Keratinocyte (primary cell): ENCODE data around the gene LYSMD2. TPM values are rescaled to one million over a fixed set of nuclear protein-coding genes. Genes with fewer than 3 reads are reported as not detected.

Experiments used
- DNase-seq: peaks from one replicate; pipeline ENCODE4 v3.0.0-alpha.2; 2011; ENCODE audit warnings: low read depth, missing footprints, low spot score
- FAIRE-seq: peaks from 2 replicates; lab custom pipeline; 2011; peaks lifted over from hg19 to GRCh38; lab: Jason Lieb, UNC
- H2AFZ ChIP-seq: 2 replicates; pipeline ENCODE4 v1.6.0; 2012; ENCODE audit warnings: low read length, control low read depth, inconsistent platforms; ENCODE audit not compliant: control insufficient read depth
- H3K27ac ChIP-seq: 2 replicates; pipeline ENCODE4 v1.5.1; 2011; ENCODE audit warnings: low read length; ENCODE audit not compliant: control insufficient read depth, insufficient read depth
- H3K27me3 ChIP-seq: 3 replicates; pipeline ENCODE4 v1.6.0; 2011; ENCODE audit warnings: low read length; ENCODE audit not compliant: control insufficient read depth, insufficient read depth; ENCODE audit errors: extremely low read depth
- H3K36me3 ChIP-seq, 2 experiments: 2 replicates in 1 of 2; 3 replicates in 1 of 2; pipeline ENCODE4 v1.5.1; 2011; ENCODE audit warnings: low read length in 2 of 2, mild to moderate bottlenecking in 1 of 2; ENCODE audit not compliant: control insufficient read depth in 2 of 2, insufficient read depth in 2 of 2; ENCODE audit errors: extremely low read depth in 1 of 2
- H3K4me1 ChIP-seq: 3 replicates; pipeline ENCODE4 v1.5.1; 2011; ENCODE audit warnings: low read length; ENCODE audit not compliant: control insufficient read depth, insufficient read depth; ENCODE audit errors: extremely low read depth
- H3K4me2 ChIP-seq: 3 replicates; pipeline ENCODE4 v1.6.0; 2011; ENCODE audit warnings: low read depth, low read length; ENCODE audit not compliant: control insufficient read depth, insufficient read depth; ENCODE audit errors: extremely low read depth
- H3K4me3 ChIP-seq, 3 experiments: fragments of 200-600 bp in 1 of 3; sonication (generic) in 1 of 3; 2 replicates in 2 of 3; 3 replicates in 1 of 3; pipeline ENCODE4 v1.5.1; 2011 to 2016; ENCODE audit warnings: low read length in 3 of 3, mild to moderate bottlenecking in 3 of 3, control low read depth in 2 of 3, inconsistent platforms in 1 of 3, low read depth in 1 of 3, mixed read lengths in 1 of 3, mixed run types in 1 of 3, moderate library complexity in 1 of 3; ENCODE audit not compliant: control insufficient read depth in 2 of 3, insufficient read depth in 2 of 3; ENCODE audit errors: extremely low read depth in 1 of 3
- H3K79me2 ChIP-seq: 2 replicates; pipeline ENCODE4 v1.6.0; 2012; ENCODE audit warnings: low read length; ENCODE audit not compliant: control insufficient read depth, insufficient read depth
- H3K9ac ChIP-seq: 3 replicates; pipeline ENCODE4 v1.6.0; 2011; ENCODE audit warnings: low read length; ENCODE audit not compliant: control insufficient read depth, insufficient read depth; ENCODE audit errors: extremely low read depth
- H3K9me1 ChIP-seq: 3 replicates; pipeline ENCODE4 v1.6.0; 2011; ENCODE audit warnings: low read length; ENCODE audit not compliant: control insufficient read depth, insufficient read depth; ENCODE audit errors: extremely low read depth
- H3K9me3 ChIP-seq: 2 replicates; pipeline ENCODE4 v1.5.1; 2012; ENCODE audit warnings: low read depth, low read length; ENCODE audit not compliant: control insufficient read depth
- H4K20me1 ChIP-seq: 3 replicates; pipeline ENCODE4 v1.6.0; 2011; ENCODE audit warnings: low read length; ENCODE audit not compliant: control insufficient read depth, insufficient read depth; ENCODE audit errors: extremely low read depth
- EZH2 ChIP-seq: IDR thresholded peaks from one replicate; pipeline ENCODE4 v1.6.1; 2012; ENCODE audit warnings: inconsistent platforms, mild to moderate bottlenecking, low read length, moderate library complexity
- dilution Hi-C: fragments of 300-500 bp; cut with MboI; formaldehyde crosslinking; loops from one replicate; pipeline ENCODE4 v1.7.0; 2020; ENCODE audit warnings: low sequenced_read_pairs; ENCODE audit not compliant: extremely low pct_ligation_motif_present
- polyA plus RNA-seq, 5 experiments: library from polyadenylated mRNA; depleted of rRNA in 3 of 5; stranded (reverse) in 3 of 5; stranded (forward) in 1 of 5; unstranded in 1 of 5; fragments of >200 nt; gene quantifications; 1 replicate in 1 of 5; 2 replicates in 3 of 5; 3 replicates in 1 of 5; pipeline versions ENCODE4 v1.2.1 to v1.2.3, GENCODE V29; 2011 to 2012; ENCODE audit warnings: missing spikeins in 2 of 5, low read depth in 1 of 5, low replicate concordance in 1 of 5
- TF ChIP-seq, protein P1 (sequence below), 3 experiments: IDR thresholded peaks in 1 of 3; conservative IDR thresholded peaks in 1 of 3; optimal IDR thresholded peaks in 1 of 3; 2 replicates in 2 of 3; 3 replicates in 1 of 3; pipeline versions ENCODE3 to v1.5.1; 2011; ENCODE audit warnings: low read length in 3 of 3, mild to moderate bottlenecking in 3 of 3, moderate library complexity in 2 of 3, control low read depth in 1 of 3, inconsistent platforms in 1 of 3; ENCODE audit not compliant: insufficient read depth in 2 of 3; ENCODE audit errors: extremely low read depth in 1 of 3

The LYSMD2 gene
- polyA plus RNA-seq, 1 donor (not counting 4 experiments of a cell fraction or from before 2014, with no cell fraction given): 12.7 TPM

DNA sequence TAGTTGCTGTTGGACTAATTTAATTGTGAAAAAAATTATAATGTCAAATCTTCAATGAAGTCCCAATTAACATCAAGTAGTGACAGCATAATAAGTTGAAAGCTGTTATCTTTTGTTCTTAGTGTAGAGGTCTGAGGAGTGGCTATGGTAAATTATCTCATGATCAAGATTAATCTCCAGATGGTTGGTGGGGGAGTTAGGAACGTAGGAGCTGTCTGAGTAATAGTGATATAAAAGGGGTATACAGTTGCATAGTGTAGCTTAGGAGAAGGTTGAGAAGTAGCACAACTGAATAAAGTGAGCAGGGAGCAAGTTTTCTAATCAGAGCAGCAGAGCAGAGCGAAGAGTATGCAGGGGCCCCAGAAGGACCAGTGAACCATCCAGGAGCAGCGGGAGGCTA is 33.4 kb upstream of the LYSMD2 start:
- no peaks in the 10 kb centered on the region for H3K79me2 ChIP-seq
- H4K20me1 ChIP-seq: no peaks in the 10 kb centered on the region
- H3K4me2 ChIP-seq: no peak overlapping the region
- FAIRE-seq (no peak), DNase-seq (no peak)
- peaks cover 3 to 4% of the 10 kb centered on the region in 2 experiments for H3K36me3 ChIP-seq
- H3K4me1 ChIP-seq: peaks cover under 1% of the 10 kb centered on the region
- no peaks in the 10 kb centered on the region for H3K9me1 ChIP-seq
- H3K9me3 ChIP-seq: no peaks in the 10 kb centered on the region
- dilution Hi-C loops: no loop called here
- H2AFZ ChIP-seq: no peak overlapping the region
- H3K9ac ChIP-seq: no peak overlapping the region
- H3K27me3 ChIP-seq: no peaks in the 10 kb centered on the region
- no peak overlapping the region for H3K27ac ChIP-seq
- H3K4me3 ChIP-seq: no peak overlapping the region
- TF ChIP-seq, protein P1, sequence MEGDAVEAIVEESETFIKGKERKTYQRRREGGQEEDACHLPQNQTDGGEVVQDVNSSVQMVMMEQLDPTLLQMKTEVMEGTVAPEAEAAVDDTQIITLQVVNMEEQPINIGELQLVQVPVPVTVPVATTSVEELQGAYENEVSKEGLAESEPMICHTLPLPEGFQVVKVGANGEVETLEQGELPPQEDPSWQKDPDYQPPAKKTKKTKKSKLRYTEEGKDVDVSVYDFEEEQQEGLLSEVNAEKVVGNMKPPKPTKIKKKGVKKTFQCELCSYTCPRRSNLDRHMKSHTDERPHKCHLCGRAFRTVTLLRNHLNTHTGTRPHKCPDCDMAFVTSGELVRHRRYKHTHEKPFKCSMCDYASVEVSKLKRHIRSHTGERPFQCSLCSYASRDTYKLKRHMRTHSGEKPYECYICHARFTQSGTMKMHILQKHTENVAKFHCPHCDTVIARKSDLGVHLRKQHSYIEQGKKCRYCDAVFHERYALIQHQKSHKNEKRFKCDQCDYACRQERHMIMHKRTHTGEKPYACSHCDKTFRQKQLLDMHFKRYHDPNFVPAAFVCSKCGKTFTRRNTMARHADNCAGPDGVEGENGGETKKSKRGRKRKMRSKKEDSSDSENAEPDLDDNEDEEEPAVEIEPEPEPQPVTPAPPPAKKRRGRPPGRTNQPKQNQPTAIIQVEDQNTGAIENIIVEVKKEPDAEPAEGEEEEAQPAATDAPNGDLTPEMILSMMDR (optimal IDR thresholded peaks at IDR 0.05 in 1 of 3, IDR thresholded peaks at IDR 0.05 in 1 of 3, conservative IDR thresholded peaks at IDR 0.05 in 1 of 3; ENCODE audit: extremely low read depth in 1 of 3, insufficient read depth in 2 of 3, low read length in 3 of 3): no peak
- TF ChIP-seq EZH2: no peak

DNA sequence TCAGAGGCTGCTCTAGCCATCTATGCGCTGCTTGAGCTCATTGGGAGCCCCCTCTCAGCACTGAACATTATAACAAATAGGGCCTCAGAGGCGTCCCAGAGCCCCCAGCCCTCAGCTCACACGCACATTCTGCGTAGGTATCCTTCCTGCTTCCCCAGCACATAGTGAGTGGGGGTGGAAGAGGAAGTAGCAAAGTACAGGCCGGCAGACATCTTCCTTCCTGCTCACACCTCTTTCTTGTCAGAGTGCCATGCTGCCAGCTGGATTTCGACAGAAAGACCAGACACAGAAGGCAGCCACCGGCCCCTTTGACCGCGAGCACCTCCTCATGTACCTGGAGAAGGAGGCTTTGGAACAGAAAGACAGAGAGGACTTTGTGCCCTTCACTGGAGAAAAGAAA is 30.6 kb upstream of the LYSMD2 start:
- DNase-seq: no peak
- no peak for TF ChIP-seq EZH2
- TF ChIP-seq, protein P1 (optimal IDR thresholded peaks at IDR 0.05 in 1 of 3, IDR thresholded peaks at IDR 0.05 in 1 of 3, conservative IDR thresholded peaks at IDR 0.05 in 1 of 3; ENCODE audit: extremely low read depth in 1 of 3, insufficient read depth in 2 of 3, low read length in 3 of 3): no peak
- H3K4me2 ChIP-seq: no peak overlapping the region
- H3K79me2 ChIP-seq: no peaks in the 10 kb centered on the region
- H3K9ac ChIP-seq: no peak overlapping the region
- H2AFZ ChIP-seq: no peak overlapping the region
- no peaks in the 10 kb centered on the region for H3K4me1 ChIP-seq
- no peak overlapping the region for H3K27ac ChIP-seq
- no peak overlapping the region for H3K4me3 ChIP-seq
- H3K9me3 ChIP-seq: no peaks in the 10 kb centered on the region
- no peaks in the 10 kb centered on the region for H3K27me3 ChIP-seq
- no peaks in the 10 kb centered on the region for H3K9me1 ChIP-seq
- dilution Hi-C loops: no loop called here
- H4K20me1 ChIP-seq: no peaks in the 10 kb centered on the region
- peaks cover 0 to 4% of the 10 kb centered on the region in 2 experiments for H3K36me3 ChIP-seq
- FAIRE-seq: no peak
